Stimulated activated CD4-positive, alpha-beta T cell treated with anti-CD3 and anti-CD28 coated beads, Interleukin-4, amount 100 ng/mL, for 24 hours (primary cell): ENCODE data around the gene TTC9B.
A peak's percentile ranks its signal among the peaks of the same experiment; 100 is the strongest.

ENCODE experiments used
- DNase-seq: peaks from one replicate; pipeline ENCODE4 v3.0.0-alpha.2; 2020

Gene TTC9B

GRCh38 chr19:40217934-40218890, at the start of gene TTC9B:
TSS of gene TTC9B (minus strand) at chr19:40218384. CDS start at chr19:40218381, 3 bp downstream.
- DNase-seq: peak; percentile 39

- no peak for DNase-seq
Measured at GRCh38 chr19:40267601-40267997, 49.4 kb upstream of the TTC9B start.

- no peak for DNase-seq
Measured at GRCh38 chr19:40266912-40267600, 48.9 kb upstream of the TTC9B start.

- no peak for DNase-seq
Measured at GRCh38 chr19:40266119-40266518, 47.9 kb upstream of the TTC9B start.

GRCh38 chr19:40265763-40266099, 47.5 kb upstream of the TTC9B start:
- no peak for DNase-seq

- no peak for DNase-seq
Measured at GRCh38 chr19:40265055-40265762, 47.0 kb upstream of the TTC9B start.

- DNase-seq: no peak
Measured at GRCh38 chr19:40264314-40265054, 46.3 kb upstream of the TTC9B start.

- no peak for DNase-seq
Measured at GRCh38 chr19:40263440-40264313, 45.5 kb upstream of the TTC9B start.

GRCh38 chr19:40262422-40262821, 44.2 kb upstream of the TTC9B start:
- no peak for DNase-seq

GRCh38 chr19:40261631-40262030, 43.4 kb upstream of the TTC9B start:
- DNase-seq: no peak

GRCh38 chr19:40257096-40257517, 38.9 kb upstream of the TTC9B start:
- no peak for DNase-seq

GRCh38 chr19:40256512-40256911, 38.3 kb upstream of the TTC9B start:
- no peak for DNase-seq

GRCh38 chr19:40255619-40256166, 37.5 kb upstream of the TTC9B start:
- DNase-seq: no peak

- DNase-seq: no peak
Measured at GRCh38 chr19:40254714-40255418, 36.7 kb upstream of the TTC9B start.

GRCh38 chr19:40253611-40254092, 35.5 kb upstream of the TTC9B start:
- DNase-seq: no peak

GRCh38 chr19:40252395-40252794, 34.2 kb upstream of the TTC9B start:
- no peak for DNase-seq

GRCh38 chr19:40251991-40252390, 33.8 kb upstream of the TTC9B start:
- no peak for DNase-seq

GRCh38 chr19:40251244-40251643, 33.1 kb upstream of the TTC9B start:
- DNase-seq: no peak

GRCh38 chr19:40249781-40250180, 31.6 kb upstream of the TTC9B start:
- no peak for DNase-seq

- no peak for DNase-seq
Measured at GRCh38 chr19:40249201-40249600, 31.0 kb upstream of the TTC9B start.
